ENCODE measurements around the gene FCF1.
"Not testable (repeated sequence)": the region's sequence is repeated elsewhere in the genome, so short reads cannot be mapped to it uniquely, and the experiment has no call there.

Gene FCF1

GRCh38 chr14:74702293-74702692 lies 10.7 kb upstream of the FCF1 start:
- no peak for DNase-seq

GRCh38 chr14:74703043-74703442 lies 9.9 kb upstream of the FCF1 start:
- DNase-seq = no peak

- no peak for DNase-seq
These were observed 8.3 kb upstream of the FCF1 start for GRCh38 chr14:74704656-74705055.

DNA sequence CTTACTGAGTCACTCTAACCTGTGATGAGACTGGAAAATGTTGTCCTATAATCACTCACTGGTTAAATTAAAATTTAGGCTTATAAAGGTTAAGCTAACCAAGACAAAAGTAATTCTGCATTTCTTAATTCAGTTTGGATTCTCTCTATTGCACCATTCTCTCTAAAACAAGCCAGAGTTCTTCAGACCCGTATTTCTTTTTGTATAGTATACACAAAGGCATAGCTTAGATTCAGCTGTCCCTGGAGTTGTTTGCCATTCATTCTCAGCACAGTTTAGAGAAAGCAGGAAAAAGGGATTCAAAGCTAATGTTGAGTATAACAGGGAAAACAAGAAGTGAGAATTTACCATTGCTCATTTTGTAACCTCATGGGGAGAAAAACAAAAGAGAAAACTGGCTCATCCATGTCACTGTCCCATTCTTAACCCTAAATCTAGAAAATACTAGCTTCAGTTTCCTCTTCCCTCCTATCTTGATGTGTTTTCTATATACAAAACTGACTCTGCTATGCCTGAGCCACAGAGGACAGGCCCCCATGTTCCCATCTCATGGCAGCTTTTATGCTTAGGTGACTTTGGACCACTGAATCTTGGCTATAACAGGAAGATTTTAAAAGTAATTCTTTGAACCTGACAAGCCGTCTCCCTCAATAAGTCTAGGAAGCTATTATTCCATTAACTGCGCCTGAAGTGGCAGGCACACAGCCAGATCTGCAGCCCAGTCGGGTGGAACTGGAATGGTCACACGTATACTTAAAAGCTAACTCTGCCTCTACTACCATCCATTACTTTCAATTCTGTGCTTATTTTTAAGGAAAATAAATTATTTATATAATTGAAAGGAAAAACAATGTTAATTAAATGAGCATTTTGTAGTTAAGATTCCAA lies 7.1 kb upstream of the FCF1 start:
- DNase-seq = no peak

GRCh38 chr14:74710480-74710879 lies 2.5 kb upstream of the FCF1 start:
- DNase-seq = no peak

GRCh38 chr14:74711651-74712050 lies 1.3 kb upstream of the FCF1 start:
- no peak for DNase-seq

- no peak for DNase-seq
These were observed 421 bp downstream of the FCF1 start for GRCh38 chr14:74713395-74713735.

DNA sequence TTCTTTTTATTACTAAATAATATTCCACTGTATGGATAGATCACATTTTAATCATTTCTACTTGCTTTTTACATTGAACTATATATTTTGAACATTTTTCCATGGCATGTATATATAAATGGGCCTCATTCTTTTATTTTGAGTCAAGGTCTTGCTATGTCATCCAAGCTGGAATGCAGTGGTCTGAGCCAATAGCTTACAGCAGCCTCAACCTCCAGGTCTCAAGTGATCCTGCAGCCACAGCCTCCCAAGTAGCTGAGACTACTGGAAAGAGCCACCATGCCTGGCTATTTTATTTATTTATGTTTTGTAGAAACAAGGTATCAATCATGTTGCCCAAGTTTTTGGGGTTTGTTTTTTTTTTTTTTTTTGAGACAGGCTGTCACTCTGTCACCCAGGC lies 7.6 kb downstream of the FCF1 start:
- DNase-seq = no peak

GRCh38 chr14:74723134-74723533 lies 10.2 kb downstream of the FCF1 start:
- DNase-seq = no peak

DNA sequence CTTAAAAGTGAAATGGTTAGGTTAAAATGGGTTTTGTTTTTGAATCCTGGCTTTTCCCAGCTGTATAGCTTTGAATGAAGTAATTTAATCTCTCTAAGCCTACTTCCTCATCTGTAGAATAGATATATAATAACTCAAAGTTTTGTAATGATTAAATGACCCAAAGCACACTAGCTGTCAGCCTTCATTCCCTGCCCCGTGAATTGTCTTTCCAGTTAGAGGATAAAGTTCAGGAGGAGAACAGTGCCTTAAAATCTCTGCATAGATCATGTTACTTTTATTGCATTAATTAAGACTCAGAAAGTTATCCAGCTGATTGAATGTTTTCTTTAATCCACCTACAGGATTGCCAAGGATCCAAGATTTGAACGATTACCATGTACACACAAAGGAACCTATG lies 19.4 kb downstream of the FCF1 start:
- DNase-seq = no peak

GRCh38 chr14:74733221-74733620 lies 20.3 kb downstream of the FCF1 start:
- DNase-seq = no peak

DNA sequence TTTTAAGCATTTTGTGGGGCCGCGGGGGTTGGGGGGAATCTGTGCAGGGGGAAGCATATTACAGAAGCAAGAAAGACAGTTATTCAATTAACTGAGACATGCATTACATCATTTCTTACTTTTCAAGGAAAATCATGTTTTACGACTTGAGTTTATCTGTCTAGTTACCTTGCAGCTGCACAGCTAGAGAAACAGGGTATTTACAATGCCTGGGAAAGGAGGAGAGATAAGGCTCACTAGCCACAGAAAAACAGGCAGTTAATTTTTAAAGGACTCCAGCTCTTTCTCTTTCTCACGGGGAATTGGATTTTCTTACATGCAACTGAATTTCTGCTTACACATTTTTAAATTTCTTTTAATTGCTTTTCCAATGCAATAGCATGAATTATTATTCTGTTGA lies 22.2 kb downstream of the FCF1 start:
- DNase-seq = no peak

- DNase-seq = no peak
These were observed 24.9 kb downstream of the FCF1 start for GRCh38 chr14:74737753-74738325.

GRCh38 chr14:74739293-74740030 lies 26.5 kb downstream of the FCF1 start:
- no peak for DNase-seq

- DNase-seq = no peak
These were observed 34.3 kb downstream of the FCF1 start for GRCh38 chr14:74747237-74747636.

DNA sequence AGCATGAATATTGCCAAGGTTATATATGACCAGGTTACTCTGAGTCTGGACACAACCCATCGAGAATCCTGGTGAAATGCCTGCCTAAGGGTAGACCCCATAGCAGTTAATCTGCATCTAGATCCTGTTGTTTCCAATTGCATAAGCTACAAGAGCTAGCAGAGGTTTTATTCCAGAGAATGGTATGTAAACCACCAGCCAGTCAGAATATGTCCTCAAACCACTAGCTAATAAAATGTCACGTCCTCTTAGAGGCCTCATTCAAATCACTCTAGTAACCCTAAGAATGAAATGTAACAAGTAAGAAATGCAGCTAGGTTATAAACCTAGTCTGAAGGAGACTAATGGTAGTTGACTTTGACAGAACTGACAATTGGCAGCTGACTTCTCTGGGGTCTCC lies 41.2 kb downstream of the FCF1 start:
- no peak for DNase-seq

DNA sequence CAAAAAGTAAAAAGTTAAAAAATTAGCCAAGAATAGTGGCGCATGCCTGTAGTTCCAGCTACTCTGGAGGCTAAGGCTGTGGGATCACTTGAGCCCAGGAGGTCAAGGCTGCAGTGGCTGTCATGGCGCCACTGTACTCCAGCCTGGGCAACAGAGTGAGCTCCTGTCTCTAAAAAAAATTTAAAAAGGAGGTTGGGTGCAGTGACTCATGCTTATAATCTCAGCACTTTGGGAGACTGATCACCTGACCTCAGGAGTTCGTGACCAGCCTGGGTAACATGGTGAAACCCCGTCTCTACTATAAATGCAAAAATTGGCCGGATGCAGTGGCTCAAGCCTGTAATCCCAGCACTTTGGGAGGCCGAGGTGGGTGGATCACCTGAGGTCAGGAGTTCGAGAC lies 42.0 kb downstream of the FCF1 start:
- no peak for DNase-seq

- no peak for DNase-seq
These were observed 43.4 kb downstream of the FCF1 start for GRCh38 chr14:74756326-74756725.

DNA sequence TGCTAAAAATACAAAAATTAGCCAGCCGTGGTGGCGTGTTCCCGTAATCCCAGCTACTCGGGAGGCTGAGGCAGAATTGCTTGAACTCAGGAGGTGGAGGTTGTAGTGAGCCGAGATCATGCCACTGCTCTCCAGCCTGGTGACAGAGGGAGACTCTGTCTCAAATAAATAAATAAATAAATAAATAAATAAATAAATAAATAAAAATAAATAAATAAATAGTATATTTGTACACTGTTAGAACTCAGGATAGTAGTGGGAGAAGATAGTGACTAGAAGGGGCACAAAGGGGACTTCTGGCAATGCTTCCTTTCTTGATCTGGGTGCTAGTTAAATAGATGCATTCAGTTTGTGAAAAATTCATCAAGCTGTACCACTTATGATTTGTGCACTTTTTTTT lies 45.6 kb downstream of the FCF1 start:
- not testable (repeated sequence) for DNase-seq

DNA sequence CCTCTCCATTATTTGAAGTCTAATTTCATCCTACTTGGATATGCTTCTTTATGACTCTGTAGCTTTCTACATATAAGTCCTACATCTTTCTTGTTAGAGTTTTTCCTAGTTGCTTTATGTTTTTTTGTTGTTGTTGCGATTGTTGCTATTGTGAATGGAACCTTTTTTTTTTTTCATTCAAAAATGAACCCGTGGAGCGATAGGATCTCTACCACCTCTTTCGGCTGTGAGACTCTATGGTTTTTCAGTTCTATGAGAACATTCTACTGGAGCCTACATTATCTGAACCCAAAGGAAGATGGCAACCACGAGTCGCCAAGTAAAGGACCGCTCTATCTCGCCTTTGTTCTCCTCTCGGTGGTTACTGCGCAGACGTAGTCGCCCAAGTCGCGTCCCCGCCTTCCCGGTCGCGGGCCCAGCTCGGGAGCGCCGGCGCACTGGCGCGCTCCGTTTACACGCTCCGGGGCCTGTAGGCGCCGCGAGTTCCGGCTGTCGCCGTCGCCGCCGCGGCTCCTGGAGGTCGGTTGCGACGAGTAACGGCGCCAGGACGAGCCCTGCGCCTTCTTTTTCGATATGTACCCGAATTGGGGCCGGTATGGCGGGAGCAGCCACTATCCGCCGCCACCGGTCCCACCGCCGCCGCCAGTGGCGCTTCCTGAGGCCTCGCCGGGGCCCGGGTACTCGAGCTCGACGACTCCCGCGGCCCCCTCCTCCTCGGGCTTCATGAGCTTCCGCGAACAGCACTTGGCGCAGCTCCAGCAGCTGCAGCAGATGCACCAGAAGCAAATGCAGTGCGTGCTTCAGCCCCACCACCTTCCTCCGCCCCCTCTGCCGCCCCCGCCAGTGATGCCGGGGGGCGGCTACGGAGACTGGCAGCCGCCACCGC lies 50.2 kb downstream of the FCF1 start, which contains the start of gene YLPM1:
Gene YLPM1 (plus strand): TSS at position 400 of the 886 bp plus-strand sequence. CDS start 174 bp downstream, at position 574.
- peak; percentile 94 for DNase-seq

DNA sequence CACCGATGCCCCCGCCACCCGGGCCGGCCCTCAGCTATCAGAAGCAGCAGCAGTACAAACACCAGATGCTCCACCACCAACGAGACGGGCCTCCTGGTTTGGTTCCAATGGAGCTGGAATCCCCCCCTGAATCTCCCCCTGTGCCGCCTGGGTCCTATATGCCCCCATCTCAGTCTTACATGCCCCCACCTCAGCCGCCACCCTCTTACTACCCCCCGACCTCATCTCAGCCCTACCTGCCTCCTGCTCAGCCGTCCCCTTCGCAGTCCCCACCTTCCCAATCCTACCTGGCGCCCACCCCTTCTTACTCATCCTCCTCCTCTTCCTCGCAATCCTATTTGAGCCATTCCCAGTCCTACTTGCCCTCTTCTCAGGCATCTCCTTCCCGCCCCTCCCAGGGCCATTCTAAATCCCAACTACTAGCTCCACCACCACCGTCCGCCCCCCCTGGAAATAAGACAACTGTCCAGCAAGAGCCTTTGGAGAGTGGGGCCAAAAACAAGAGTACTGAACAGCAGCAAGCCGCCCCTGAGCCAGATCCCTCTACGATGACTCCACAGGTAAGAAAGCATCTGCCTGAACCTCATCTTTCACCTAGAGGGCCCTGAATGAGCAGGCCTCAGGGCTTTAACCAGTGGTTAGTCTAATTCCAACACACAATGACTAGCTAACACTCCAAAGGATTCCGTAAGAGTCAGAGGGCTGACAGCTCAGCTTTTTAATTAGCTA lies 51.0 kb downstream of the FCF1 start:
- DNase-seq = no peak

DNA sequence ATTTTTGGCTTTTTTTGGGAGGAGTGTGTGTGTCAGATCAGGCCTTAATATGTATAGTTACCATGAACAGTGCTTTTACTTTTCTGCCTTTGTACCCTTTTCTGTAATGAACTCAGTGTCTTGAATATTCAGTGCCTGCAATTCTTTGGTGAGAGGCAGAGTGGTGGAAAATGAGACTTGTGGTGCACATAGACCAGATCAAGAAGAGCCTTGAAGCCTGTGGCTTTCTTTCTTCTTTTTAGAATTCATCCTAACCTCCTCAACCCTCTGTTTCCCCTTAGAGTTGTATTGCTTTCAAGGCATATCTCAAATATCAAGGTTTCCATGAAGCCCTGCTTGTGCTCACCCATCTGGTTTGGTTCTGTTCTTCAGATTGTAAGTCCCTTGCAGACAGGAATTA lies 52.8 kb downstream of the FCF1 start:
- DNase-seq = no peak
